Psoas muscle (tissue), 8 donors: ENCODE measurements around the gene TMEM258. TPM values are rescaled to one million over a fixed set of nuclear protein-coding genes. Genes with fewer than 3 reads are reported as not detected.

Experiments used
- ATAC-seq, 4 donors: fragments of 200-7000 bp; cut with Tn5 transposase; one replicate each; pipeline ENCODE4 v1.9.1; 2020; ENCODE audit warnings: moderate library complexity in 3 of 4, mild to moderate bottlenecking in 2 of 4
- DNase-seq, 2 donors: peaks; one replicate each; pipeline ENCODE4 v3.0.0-alpha.2; 2020
- H3K27ac ChIP-seq: fragments of 200-600 bp; one replicate; pipeline ENCODE4 v1.8.0; 2022
- H3K27me3 ChIP-seq, 3 donors: fragments of 200-600 bp in 1 of 3; one replicate each; pipeline versions ENCODE4 v1.6.1 to v1.8.0; 2013 to 2022; ENCODE audit warnings: low read length in 2 of 3, mild to moderate bottlenecking in 2 of 3, moderate library complexity in 1 of 3; ENCODE audit not compliant: insufficient read depth in 3 of 3
- H3K36me3 ChIP-seq, 2 donors: fragments of 200-600 bp in 1 of 2; one replicate each; pipeline versions ENCODE4 v1.6.1 to v1.8.0; 2013 to 2022; ENCODE audit warnings: low read depth in 1 of 2, mild to moderate bottlenecking in 1 of 2, moderate library complexity in 1 of 2; ENCODE audit not compliant: insufficient read depth in 1 of 2
- H3K4me1 ChIP-seq: fragments of 200-600 bp; one replicate; pipeline ENCODE4 v1.8.0; 2022
- H3K4me3 ChIP-seq: fragments of 200-600 bp; one replicate; pipeline ENCODE4 v1.8.0; 2022; ENCODE audit warnings: mild to moderate bottlenecking
- H3K9me3 ChIP-seq: fragments of 200-600 bp; one replicate; pipeline ENCODE4 v1.8.0; 2022
- CTCF ChIP-seq: fragments of 200-600 bp; IDR thresholded peaks from one replicate; pipeline ENCODE4 v1.8.0; 2022; ENCODE audit warnings: antibody characterized with exemption
- WGBS, 3 donors: extraction: QIAGEN DNeasy Blood & Tissue Kit; methylation state at CpG; one replicate each; pipeline versions ENCODE4 v1.1.6 to v1.1.7; 2013; 5-methylcytosine and 5-hydroxymethylcytosine counted together
- intact Hi-C, 2 donors: fragments of 100-400 bp; cut with DNase I; formaldehyde crosslinking; loops; one replicate each; pipeline versions ENCODE4 v1.11.0 to v1.14.2; 2022
- polyA plus RNA-seq, 3 donors: library from polyadenylated mRNA; stranded (reverse); fragments of 200-250 nt; gene quantifications; one replicate each; pipeline ENCODE4 v1.2.3, GENCODE V29; 2013
- total RNA-seq, 4 donors: library from RNA; stranded (reverse); fragmentation: NEBNext Ultra II Directional in 2 of 4; extraction: Animal tissue kit (Norgen Biotek cat#: 25700) in 2 of 4; gene quantifications; one replicate each; pipeline versions ENCODE4 v1.2.1 to v1.2.4, GENCODE V29; 2021 to 2023
- donor health status: healthy with polysubstance abuse.
- donor health status: DM: no; HTN: no; CAD: no; lungs with moderate emphysema.
- donor health status: Bipolar disorder and iron deficiency.
- donor health status: healthy.
- donor health status: DM: yes; HTN: yes; CAD: no.
- donor health status: DM: no; HTN: no; CAD: no.
- donor health status: DM: no; HTN: no; CAD: no.
- donor health status: DM: yes; HTN: yes; CAD: no.

Gene TMEM258
- total and polyA plus RNA-seq, 7 donors = 76.0 to 177 (median 93.2) TPM

- DNase-seq (no peak), ATAC-seq (no peak)
- Histone ChIP-seq H3K27ac (no peak overlapping the region), H3K27me3 (no peaks in the 10 kb centered on the region), H3K9me3 (no peaks in the 10 kb centered on the region), H3K36me3 (peaks cover 0 to 4% of the 10 kb centered on the region in 2 donors), H3K4me1 (no peaks in the 10 kb centered on the region), H3K4me3 (no peak overlapping the region)
- intact Hi-C loops = no loop called here
- no peak for TF ChIP-seq CTCF
- 88 to 92% (median 88%) methylated on average over 10 of the region's 10 CpGs for WGBS, 3 donors
Observed at GRCh38 chr11:61838921-61839320, 46.5 kb upstream of the TMEM258 start.

- no peak for TF ChIP-seq CTCF
- Histone ChIP-seq H3K27ac (no peak overlapping the region), H3K27me3 (no peaks in the 10 kb centered on the region), H3K9me3 (no peaks in the 10 kb centered on the region), H3K4me1 (no peaks in the 10 kb centered on the region), H3K36me3 (peaks cover 0 to 4% of the 10 kb centered on the region in 2 donors), H3K4me3 (no peak overlapping the region)
- WGBS, 3 donors = 92 to 95% (median 93%) methylated on average over 5 of the region's 5 CpGs
- no peak for ATAC-seq
- DNase-seq = no peak
- intact Hi-C loops = no loop called here
Observed at GRCh38 chr11:61838501-61838900, 46.1 kb upstream of the TMEM258 start.

GRCh38 chr11:61837411-61838005 is 45.1 kb upstream of the TMEM258 start:
- DNase-seq (no peak), ATAC-seq (no peak)
- no peak overlapping the region for H3K27ac ChIP-seq
- H3K4me3 ChIP-seq = no peak overlapping the region
- H3K9me3 ChIP-seq = no peaks in the 10 kb centered on the region
- no peak for TF ChIP-seq CTCF
- H3K27me3 ChIP-seq = no peaks in the 10 kb centered on the region
- H3K4me1 ChIP-seq = no peaks in the 10 kb centered on the region
- 90 to 93% (median 91%) methylated on average over 15 of the region's 15 CpGs for WGBS, 3 donors
- peaks cover 0 to 4% of the 10 kb centered on the region in 2 donors for H3K36me3 ChIP-seq
- intact Hi-C loops = no loop called here

- H3K4me3 ChIP-seq = no peak overlapping the region
- H3K4me1 ChIP-seq = no peaks in the 10 kb centered on the region
- intact Hi-C loops = no loop called here
- H3K36me3 ChIP-seq = peaks cover 0 to 4% of the 10 kb centered on the region in 2 donors
- WGBS, 3 donors = 95 to 97% (median 96%) methylated on average over 8 of the region's 8 CpGs
- H3K27me3 ChIP-seq = no peaks in the 10 kb centered on the region
- ATAC-seq (no peak), DNase-seq (no peak)
- no peak for TF ChIP-seq CTCF
- H3K27ac ChIP-seq = no peak overlapping the region
- H3K9me3 ChIP-seq = no peaks in the 10 kb centered on the region
Observed at GRCh38 chr11:61836193-61836592, 43.8 kb upstream of the TMEM258 start.
